ENCODE measurements around the gene MBTPS1. TPM values are rescaled to one million over a fixed set of nuclear protein-coding genes. Genes with fewer than 3 reads are reported as not detected.
A peak's percentile ranks its signal among the peaks of the same experiment; 100 is the strongest.

Gene MBTPS1
- total and polyA plus RNA-seq, 10 of the 15 experiments (the other 5 are each of a cell fraction or from before 2014, with no cell fraction given): 1.3 to 43.9 (median 35.2) TPM

- TF ChIP-seq RELA (IDR thresholded peaks at IDR 0.05; ENCODE audit: borderline replicate concordance, partially characterized antibody) (no peak), RCOR1 (conservative IDR thresholded peaks at IDR 0.05; ENCODE audit: low read depth, low read length) (no peak), CREM (IDR thresholded peaks at IDR 0.05; ENCODE audit: low read depth) (no peak), IKZF2 (IDR thresholded peaks at IDR 0.05) (no peak), LARP7 (IDR thresholded peaks at IDR 0.05) (no peak), HDAC6 (IDR thresholded peaks at IDR 0.05; ENCODE audit: unreplicated experiment) (no peak)
These were observed 6.2 kb downstream of the MBTPS1 start (continued) for GRCh38 chr16:84110527-84110926.

- DNase-seq (ENCODE audit: low read depth, low spot score) (no peak), FAIRE-seq (no peak), ATAC-seq (peak; percentile 45)
- Histone ChIP-seq H3K27me3 (replicated peaks in 1 of 2; ENCODE audit: control insufficient read depth in 2 of 2, insufficient read depth in 2 of 2, low read length in 1 of 2) (no peaks in the 10 kb centered on the region), H3K79me2 (ENCODE audit: control insufficient read depth, insufficient read depth, low read length) (peaks cover 45% of the 10 kb centered on the region), H3K27ac (ENCODE audit: control insufficient read depth, insufficient read depth) (0 out of 2 replicates have a peak overlapping the region, but pooled peaks have one; percentile 13), H3K4me3 (no peak overlapping the region), H3K4me1 (ENCODE audit: control insufficient read depth, insufficient read depth, low read length) (peaks cover 15% of the 10 kb centered on the region), H3K9ac (ENCODE audit: control insufficient read depth, insufficient read depth, low read length) (no peak overlapping the region), H4K20me1 (ENCODE audit: control insufficient read depth, insufficient read depth) (0 out of 2 replicates have a peak, but pooled peaks cover 4% of the 10 kb centered on the region), H3K36me3 (ENCODE audit: control insufficient read depth in 2 of 2, insufficient read depth in 2 of 2, low read length in 1 of 2) (no peaks in the 10 kb centered on the region), H3K4me2 (ENCODE audit: control insufficient read depth, insufficient read depth) (peak overlapping the region; percentile 35), H2AFZ (ENCODE audit: control insufficient read depth, low read depth, low read length) (no peak overlapping the region), H3K9me3 (replicated peaks; ENCODE audit: control insufficient read depth, insufficient read depth, low read length) (no peaks in the 10 kb centered on the region)
- CTCF ChIA-PET: no interaction called here
- 75% methylated on average over 6 of the region's 6 CpGs for WGBS (ENCODE audit: insufficient coverage, insufficient replicate concordance, low lambda C conversion rate, missing lambda C conversion rate)
- SMC1A ChIA-PET (ENCODE audit: uncharacterized antibody, unreplicated experiment): interaction anchor here (1.6 kb wide), 1 partner anchor 9 kb away, joined by 4 read pairs; no protein-coding TSS in a partner anchor
- in situ Hi-C loops (cut with MboI): no loop called here
- RAD21 ChIA-PET (ENCODE audit: unreplicated experiment): no interaction called here
- intact Hi-C loops (cut with micrococcal nuclease; ENCODE audit: unreplicated experiment): no loop called here
- BruUV-seq (replicated peaks): TSS peak; percentile 17
- POLR2A ChIA-PET: no interaction called here
- TF ChIP-seq CUX1 (IDR thresholded peaks at IDR 0.05; ENCODE audit: insufficient replicate concordance, low read depth, low read length) (no peak), ZNF622 (IDR thresholded peaks at IDR 0.05) (no peak), NFXL1 (IDR thresholded peaks at IDR 0.05; ENCODE audit: borderline replicate concordance) (no peak), PRDM15 (CRISPR knock-in tag; IDR thresholded peaks at IDR 0.05) (no peak), HDAC6 (IDR thresholded peaks at IDR 0.05; ENCODE audit: unreplicated experiment) (no peak), HCFC1 (IDR thresholded peaks at IDR 0.05; ENCODE audit: low read length) (no peak), ZNF274 (IDR thresholded peaks at IDR 0.05; ENCODE audit: insufficient read depth, insufficient read length) (no peak), EZH2 (IDR thresholded peaks at IDR 0.05; ENCODE audit: borderline replicate concordance, control insufficient read depth, low read depth, low read length) (no peak), GATAD2B (conservative IDR thresholded peaks at IDR 0.05; ENCODE audit: low read depth) (no peak)
These were observed 7.0 kb downstream of the MBTPS1 start for GRCh38 chr16:84109598-84110335.

Measured in GM12878 (cell line).